CD4-positive, alpha-beta T cell treated with Interleukin-4 for 4 hours (primary cell): ENCODE data around the gene HOXB2.
"Not testable (repeated sequence)": the region's sequence is repeated elsewhere in the genome, so short reads cannot be mapped to it uniquely, and the experiment has no call there.

Experiments used
- DNase-seq: peaks from one replicate; pipeline ENCODE4 v3.0.0-alpha.2; 2020

HOXB2 gene

GRCh38 chr17:48539177-48539576 lies 5.7 kb downstream of the HOXB2 start:
- DNase-seq: no peak

DNA sequence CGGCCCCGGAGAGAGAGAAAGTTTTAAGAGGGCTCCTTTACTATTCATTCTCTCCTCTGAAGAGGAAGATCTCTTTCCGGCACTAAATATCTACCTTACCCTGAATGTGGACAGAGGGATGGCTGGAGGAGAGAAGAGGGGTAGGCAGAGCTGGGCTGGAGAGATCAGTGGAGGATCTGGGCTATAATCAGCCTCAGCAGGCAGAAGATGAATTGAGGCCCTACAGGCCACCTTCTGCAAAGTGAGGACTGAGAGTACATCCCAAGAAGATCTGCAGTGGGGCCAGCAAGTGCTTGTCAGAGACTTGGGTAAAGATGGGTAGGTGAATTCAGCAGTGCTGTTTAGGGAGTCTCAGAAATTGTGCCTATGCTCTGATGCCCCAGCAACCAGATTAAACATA lies 7.6 kb downstream of the HOXB2 start:
- no peak for DNase-seq

- DNase-seq: not testable (repeated sequence)
Observed at GRCh38 chr17:48535793-48536559, 8.9 kb downstream of the HOXB2 start.

- DNase-seq: no peak
Observed at GRCh38 chr17:48532261-48532660, 12.6 kb downstream of the HOXB2 start.

- no peak for DNase-seq
Observed at GRCh38 chr17:48530887-48531272, 14.0 kb downstream of the HOXB2 start, which contains the start of gene HOXB1. Gene HOXB1, minus strand, starts transcription at chr17:48531011. Its CDS starts 107 bp downstream, at chr17:48530904.

DNA sequence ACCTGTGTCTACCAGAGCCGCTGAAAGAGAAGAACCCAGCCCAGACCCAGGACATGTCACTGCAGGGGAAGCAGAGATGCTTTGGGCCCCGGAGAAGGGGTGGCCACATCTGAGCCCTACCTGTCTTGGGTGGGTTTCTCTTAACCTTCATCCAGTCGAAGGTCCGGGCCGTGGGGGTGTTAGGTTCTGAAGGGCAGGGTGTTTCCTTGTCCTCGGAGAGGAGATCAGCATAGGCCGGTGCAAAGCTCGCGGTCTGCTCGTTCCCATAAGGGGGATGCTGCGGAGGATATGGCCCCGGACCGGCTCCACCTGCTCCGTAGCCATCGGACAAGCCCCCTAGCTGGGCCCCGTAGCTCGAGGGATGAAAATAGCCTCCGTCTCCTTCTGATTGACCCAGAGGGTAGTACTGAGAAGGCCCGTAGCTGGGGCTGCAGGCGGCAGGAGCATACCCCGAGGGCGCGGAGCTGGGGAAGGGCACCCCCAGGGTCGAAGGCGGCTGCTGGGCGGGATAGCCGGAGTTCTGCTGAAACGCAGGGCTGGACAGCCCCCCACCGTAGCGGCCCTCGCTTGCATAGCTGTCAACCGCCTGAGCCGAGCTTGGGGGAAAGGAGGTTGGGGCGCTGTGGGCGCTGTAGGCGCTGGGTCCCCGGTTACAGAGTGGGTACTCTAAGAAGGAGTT lies 14.6 kb downstream of the HOXB2 start:
- DNase-seq: no peak

DNA sequence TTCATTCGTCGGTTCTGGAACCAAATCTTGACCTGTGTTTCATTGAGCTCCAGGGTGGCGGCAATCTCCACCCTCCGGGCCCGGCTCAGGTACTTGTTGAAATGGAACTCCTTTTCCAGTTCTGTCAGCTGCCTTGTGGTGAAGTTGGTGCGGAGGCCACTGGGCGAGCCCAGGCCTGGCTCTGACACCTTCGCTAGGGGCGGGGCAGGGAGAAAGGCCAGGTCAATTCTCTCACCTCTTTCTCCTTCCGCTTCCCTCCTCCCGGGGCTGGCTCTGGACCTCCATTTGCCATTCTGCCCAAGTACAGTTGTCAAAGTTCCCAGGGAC lies 15.3 kb downstream of the HOXB2 start:
- DNase-seq: no peak

GRCh38 chr17:48528936-48529682 lies 15.8 kb downstream of the HOXB2 start:
- DNase-seq: no peak

GRCh38 chr17:48528153-48528935 lies 16.6 kb downstream of the HOXB2 start:
- DNase-seq: no peak

DNA sequence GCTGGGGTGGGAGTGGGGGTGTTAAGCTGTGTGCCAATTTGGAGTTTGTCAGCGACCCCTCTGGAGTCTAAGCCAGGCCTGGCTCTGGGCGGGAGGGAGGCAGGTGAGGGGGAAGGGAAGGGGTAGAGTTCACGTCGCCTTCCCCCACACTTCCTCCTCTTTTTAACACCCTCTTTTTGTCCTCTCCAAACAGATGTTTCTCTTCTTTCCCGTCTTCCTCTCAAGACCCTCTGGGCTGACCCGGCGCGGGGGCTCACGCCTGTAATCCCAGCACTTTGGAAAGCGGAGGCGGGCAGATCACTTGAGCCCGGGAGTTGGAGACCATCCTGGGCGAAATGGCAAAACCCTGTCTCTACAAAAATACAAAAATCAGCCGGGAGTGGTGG lies 17.4 kb downstream of the HOXB2 start:
- no peak for DNase-seq

- DNase-seq: no peak
Observed at GRCh38 chr17:48526608-48527546, 18.0 kb downstream of the HOXB2 start.

DNA sequence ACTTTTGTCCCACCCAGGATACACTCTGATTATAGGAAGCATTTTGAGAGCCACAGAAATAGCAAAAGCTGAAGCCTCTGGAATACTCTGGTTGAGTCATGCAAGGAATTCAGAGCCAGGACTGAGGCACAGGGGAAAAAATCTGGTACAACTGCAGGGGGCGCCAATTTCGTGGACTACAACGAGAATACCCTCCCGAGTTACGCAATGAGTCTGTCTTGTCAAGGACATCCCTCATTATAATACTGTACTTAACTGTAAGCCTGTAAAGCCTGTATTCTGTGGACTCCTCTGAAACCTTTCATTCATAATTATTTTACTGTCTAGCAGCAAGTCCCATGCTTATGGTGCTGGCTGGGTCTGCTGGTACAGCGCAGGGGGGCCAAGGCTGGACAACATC lies 21.9 kb downstream of the HOXB2 start:
- DNase-seq: no peak

GRCh38 chr17:48522031-48522653 lies 22.8 kb downstream of the HOXB2 start:
- no peak for DNase-seq

DNA sequence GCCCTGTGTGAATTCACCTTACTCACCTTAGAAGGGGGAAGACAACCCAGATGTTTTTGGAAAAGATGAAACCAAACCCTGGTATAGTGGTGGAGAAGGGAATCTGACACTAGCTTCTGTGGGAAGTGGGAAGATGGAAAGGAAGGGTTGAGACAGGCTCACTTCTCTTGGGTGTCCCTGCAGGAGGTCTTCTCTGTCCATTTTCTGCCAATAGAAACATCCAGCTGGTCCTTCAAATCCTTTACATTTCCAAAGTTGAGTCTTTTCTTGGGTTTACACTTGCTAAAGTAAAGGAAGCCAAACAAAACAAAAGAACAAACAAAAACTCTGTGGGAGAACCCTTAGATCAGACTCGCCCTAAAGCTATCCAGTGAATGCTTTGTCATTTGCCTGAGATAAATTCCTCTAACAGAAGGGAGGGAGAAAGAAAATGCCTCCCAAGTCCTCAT lies 24.3 kb downstream of the HOXB2 start:
- DNase-seq: no peak

DNA sequence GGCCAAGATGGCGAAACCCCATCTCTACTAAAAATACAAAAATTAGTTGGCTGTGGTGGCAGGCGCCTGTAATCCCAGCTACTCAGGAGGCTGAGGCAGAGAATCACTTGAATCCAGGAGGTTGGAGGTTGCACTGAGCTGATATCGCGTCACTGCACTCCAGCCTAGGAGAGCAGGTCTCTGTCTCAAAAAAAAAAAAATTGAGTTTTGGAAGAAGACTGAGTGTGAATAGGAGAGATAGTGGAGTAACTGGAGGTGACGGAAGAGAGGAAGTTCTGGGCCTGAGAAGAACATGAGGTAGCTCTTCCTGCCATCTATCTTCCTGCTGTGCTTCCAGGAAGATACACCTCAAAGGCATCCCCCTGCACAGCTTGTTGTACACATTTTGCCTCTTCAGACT lies 25.5 kb downstream of the HOXB2 start:
- DNase-seq: no peak

DNA sequence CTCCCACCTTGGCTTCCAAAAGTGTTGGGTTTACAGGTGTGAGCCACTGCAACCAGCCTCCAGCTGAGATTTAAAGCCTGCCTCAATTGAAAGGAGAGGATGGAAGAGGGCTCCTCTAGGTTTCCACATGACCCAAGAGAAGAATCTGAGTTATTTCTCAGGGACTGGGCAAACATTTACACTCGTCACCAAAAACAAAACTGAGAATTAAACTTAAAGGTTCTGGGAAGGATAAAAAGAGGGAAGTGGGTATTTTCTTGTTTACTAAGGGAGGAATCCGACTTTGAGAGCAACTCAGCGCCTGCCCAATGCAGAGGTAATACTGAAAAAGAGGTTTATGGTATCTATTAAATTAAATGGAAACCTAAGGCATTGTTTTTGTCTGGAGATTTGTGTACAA lies 27.4 kb downstream of the HOXB2 start:
- DNase-seq: no peak

- DNase-seq: no peak
Observed at GRCh38 chr17:48515925-48516900, 28.7 kb downstream of the HOXB2 start.

GRCh38 chr17:48514477-48514876 lies 30.4 kb downstream of the HOXB2 start:
- DNase-seq: no peak

GRCh38 chr17:48513666-48514455 lies 31.0 kb downstream of the HOXB2 start:
- DNase-seq: no peak
